NCI-H446 (cell line): Measurements from ENCODE around the gene ADAM22.
"Not testable (repeated sequence)": the region's sequence is repeated elsewhere in the genome, so short reads cannot be mapped to it uniquely, and the experiment has no call there.

Experiments
- DNase-seq, 2 experiments: peaks; one replicate each; lab custom pipeline; 2025; lab: John Stamatoyannopoulos, UW

Gene ADAM22

DNA sequence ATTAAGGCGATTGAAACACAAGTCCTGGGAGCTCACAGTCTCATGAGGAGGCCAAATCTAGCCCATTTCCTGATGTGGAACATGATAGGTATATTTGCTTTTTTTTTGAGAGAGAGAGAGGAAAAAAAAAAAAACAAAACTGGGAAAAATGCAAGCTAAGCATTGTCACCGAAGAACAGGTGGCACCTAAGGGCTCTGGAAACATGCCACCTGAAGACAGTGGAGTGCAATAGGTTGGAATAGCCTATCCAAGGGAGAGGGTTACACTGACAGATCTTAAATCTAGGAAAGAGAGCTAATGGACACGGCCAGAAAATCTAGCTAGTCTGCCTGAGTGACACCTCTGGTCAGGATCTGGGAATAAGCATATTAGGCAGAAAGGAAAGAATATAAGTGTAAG is 175.6 kb downstream of the ADAM22 start:
- no peak for DNase-seq

DNA sequence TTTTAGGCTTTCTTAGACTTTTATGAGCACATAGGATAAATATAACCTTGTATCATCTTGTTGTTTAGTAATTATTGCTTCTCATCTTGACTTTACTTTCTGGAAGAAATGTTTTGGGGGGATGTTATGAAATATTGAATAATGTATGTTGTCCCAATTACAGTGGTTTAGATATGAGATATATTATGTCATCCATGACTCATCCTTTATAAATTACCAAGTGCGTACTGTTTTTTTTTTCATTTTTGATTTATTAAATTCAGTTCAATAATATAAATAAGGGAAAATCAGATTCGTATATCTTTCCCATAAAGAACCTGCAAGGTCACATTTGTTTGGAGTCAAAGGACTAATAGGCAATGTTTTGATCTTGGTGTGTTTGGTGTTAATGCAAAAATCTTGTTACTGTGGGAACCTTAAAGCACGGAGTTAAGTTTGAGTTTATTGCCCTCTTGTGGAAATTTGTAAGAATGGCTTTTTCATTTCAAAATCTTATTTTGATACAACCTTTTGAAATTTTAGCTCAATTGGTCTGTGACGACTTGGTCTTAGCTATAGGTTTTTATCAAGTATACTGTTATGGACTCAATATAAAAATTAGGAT is 177.2 kb downstream of the ADAM22 start:
- peak in 1 of 2 experiments; percentile 61 for DNase-seq

DNA sequence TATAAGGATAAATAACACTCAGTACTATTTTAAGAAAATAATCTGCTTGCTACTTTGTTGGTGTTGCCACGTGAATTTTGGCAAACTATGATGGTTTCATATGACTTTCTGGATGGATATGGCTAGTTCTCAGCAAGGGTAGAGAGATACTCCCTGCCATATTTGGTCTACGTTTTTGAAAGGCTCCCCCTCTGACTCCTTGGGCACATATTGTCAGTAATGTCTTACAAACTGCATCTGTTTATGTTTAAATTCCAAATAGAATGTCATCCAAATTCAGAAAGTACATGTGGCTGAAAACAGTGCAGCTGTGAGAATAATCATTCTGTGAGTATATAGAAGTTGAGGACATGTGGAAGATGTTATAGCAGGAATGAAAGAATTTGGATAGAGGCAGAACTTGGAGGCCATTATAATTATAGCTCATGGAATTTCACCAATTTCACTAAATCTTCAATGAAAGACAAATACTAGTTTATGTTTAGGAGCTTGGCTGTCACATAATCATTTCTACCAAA is 178.0 kb downstream of the ADAM22 start:
- no peak for DNase-seq

DNA sequence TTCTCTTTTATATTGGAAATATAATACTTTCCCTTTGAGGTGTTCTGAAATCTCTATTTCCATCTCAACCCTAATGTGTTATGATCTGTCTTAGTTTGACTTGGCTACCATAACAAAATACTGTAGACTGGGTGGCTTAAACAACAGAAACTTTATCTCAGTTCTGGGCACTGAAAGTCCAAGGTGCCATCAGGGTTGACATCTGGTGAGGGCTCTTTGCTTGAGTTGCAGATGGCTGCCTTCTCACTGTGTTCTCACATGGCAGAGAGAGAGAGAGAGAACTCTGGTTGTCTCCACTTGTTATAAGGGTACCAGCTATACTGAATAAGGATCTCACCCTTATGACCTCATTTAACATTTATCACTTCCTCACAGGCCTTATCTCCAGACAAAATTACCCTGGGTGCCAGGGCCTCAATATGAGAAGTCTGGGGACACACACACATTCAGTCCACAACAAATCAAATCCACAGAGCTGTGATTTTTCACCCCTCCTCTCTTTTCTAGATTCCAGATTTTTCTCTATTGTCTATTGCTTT is 181.3 kb downstream of the ADAM22 start:
- no peak for DNase-seq

DNA sequence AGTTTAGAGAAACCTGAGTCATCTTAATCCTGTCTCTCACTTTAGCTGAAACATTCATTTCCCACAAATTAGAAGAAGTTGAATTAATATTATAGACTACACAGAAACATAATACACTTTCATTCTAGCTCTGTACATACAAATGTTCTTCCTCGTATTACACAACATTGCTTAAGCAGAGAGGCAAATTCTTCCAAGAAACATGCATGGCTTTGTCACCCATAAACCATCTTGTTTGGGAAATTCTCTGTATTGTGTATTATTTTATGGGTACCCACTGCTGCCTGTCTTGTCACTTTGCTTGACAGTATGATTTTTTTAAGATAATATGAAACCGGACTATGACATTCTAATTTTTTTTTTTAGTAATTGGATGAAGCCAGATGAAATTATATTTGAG is 181.8 kb downstream of the ADAM22 start:
- no peak for DNase-seq

DNA sequence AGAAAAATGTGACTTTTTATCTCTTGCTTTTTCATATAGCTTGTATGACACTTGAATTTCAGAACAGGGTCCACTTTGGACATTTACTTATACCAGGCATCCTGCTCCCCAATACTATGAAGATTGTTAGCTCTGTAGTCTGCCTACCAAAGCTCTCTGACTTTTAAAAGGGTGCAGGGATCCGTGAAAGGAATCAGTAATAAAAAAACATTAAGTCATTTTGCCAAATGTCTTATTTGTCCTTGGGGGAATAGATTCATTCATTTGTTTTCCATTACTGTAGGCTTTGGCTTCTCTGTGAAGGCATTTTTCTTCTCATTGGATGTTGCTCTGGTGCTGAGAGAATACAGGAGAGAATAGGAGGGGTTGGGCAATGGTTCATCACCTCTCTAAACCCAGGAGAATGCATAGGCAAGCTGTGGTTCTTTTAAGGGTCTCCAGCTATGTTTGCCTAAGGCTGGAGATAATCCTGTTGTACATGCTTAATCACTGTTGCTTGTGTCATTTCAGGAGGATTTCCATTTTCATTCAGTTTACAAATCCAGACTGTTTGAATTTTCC is 182.3 kb downstream of the ADAM22 start:
- DNase-seq = no peak

DNA sequence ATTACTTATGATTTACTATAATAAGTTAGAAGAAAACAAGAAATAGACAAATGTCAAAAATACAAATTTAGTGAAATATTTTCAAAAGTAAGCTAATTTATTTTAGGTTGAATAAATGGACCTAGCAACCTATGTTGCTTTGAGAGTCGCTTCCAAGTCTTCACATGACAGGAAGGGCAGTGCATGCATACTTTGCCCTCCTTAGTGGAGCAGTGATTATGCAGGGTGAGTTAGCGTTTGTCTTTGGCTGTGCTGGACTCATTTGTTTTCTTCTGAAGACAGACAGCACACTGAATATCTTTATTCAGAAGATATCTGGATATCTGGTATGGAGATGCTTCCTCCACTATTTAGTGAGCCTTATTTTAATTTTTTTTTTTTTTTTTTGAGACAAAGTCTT is 183.3 kb downstream of the ADAM22 start:
- no peak for DNase-seq

DNA sequence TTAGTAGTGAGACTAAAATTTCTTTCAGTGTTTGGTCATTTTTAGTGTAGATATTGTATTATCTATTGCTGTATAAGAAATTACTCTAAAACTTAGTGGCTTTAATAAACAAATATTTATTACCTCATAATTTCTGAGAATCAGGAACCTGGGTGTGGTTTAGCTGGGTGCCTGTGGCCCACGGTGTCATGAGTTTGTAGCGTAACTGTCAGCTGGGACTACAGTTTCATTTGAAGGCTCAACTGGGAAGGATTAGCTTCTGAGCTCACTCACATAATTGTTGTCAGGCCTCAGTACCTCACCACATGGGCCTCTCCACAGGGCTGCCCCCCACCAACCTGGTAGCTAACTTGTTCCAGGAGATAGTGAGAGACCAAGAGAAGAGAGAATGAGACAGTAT is 187.3 kb downstream of the ADAM22 start:
- no peak for DNase-seq

DNA sequence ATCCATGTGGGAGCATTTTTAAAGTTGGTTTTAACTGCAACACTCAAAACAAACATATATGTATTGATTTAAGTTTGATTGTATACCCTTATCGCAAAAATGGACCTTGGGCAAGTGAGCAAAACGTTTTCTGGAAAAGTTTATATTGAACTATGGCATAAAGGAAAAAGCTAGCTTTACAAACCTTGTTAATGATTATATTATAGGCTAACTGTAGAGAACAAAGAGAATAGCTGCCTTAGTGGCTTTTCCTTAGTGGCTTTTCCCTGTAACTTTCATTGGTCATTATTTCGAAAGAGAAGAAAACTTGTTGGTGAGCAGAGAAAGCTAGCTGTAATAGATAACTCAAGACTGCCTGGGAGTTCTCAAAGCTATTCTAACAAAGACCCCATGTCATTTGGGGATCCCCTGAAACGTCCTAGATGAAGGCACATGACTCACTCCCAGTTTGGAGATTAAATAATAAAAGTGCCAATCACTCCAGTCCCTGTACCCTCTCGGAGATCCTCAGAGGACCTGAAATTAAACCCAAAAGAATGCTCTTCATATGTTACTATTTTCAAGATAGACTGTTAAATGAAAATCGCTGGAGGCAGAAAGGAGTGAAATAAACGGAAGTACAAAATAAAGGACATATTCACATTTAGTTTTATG is 193.7 kb downstream of the ADAM22 start:
- DNase-seq = no peak

DNA sequence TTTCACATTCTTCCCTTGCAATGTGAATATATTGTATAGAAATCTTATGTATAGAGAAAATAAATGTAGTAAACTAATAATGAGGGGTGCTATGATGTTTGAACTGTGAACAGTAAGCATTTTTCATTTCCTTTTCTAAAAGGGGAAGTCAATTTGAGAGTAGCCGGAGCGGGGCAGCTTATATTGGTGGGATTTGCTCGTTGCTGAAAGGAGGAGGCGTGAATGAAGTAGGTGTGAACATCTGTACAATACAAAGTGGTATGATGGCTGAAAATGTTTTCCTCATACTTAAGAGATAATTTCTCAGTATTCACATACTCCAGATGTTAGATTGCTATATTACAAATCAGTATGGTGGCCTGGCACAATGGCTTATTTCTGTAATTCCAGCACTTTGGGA is 198.7 kb downstream of the ADAM22 start:
- no peak for DNase-seq

DNA sequence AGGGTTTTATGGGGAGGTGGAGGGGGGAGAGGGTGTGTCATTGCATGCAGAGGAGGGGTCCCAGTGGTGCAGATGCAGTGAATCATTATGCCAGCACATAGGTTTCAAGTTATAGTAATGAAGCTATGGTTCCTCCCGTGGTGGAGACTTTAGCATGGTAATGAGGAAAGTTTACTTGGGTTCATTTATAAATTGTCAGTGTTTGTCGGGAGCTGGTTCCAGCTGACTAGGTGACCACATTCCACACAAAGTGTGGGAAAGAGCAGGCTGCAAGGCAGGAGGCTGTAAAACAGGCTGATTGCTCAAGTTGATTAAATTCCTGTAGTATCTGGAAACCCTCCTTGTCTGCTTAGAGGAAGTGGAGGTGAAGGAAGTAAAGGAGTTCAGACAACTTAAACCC is 206.9 kb downstream of the ADAM22 start:
- no peak for DNase-seq

DNA sequence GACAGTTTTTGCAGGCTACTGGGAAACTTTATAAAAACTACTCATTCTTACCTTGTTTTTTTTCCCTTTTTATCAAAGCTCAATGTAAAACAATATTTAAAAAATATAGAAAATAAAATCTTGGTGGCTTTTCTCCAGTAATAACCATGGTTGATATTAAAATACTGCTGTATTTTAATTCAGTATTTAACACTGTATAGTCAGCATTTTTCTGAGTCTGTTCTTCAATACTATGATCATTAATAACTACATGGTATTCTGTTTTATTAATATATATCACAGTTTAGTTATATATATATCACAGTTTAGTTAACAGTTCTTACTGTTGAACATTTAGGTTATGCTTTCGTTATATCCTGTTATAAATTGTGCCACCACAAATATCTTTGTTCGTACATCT is 207.4 kb downstream of the ADAM22 start:
- no peak for DNase-seq

DNA sequence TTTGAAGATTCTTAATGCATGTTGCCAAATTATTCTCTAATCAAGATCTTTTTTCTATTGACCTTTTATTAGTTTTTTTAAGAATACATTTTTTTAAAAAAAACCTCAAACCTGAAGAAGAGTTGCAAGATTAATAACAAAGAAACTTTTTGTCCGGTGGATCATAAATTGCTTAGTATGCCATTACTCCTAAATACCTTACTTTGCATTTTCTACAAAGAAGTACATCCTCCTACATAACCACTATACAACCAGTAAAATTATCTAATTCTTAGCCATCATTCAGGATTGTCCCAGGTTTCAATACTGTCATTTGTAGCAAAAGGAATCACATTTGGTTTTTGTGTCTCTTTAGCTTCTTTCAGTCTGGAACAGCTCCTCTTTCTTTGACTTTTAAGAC is 207.9 kb downstream of the ADAM22 start:
- no peak for DNase-seq

DNA sequence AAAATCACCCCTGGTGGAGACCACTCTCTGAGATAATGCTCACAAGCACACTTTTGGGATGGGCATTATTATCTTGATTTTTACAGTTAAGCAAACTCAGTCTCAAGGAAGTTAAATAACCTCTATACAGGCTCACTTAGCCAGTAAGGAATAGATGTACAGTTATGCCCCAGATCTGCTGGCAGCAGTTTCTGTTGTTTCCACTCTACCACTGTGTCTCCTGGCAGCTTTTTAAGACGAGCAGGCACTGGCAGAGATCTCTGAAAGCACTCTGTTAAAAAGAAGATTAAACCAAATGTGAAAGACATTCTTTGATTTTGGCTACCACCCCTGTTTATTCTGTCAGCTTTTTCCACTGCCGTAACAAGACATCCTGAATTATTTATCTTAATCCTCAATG is 212.6 kb downstream of the ADAM22 start:
- peak in 1 of 2 experiments; percentile 10 for DNase-seq

DNA sequence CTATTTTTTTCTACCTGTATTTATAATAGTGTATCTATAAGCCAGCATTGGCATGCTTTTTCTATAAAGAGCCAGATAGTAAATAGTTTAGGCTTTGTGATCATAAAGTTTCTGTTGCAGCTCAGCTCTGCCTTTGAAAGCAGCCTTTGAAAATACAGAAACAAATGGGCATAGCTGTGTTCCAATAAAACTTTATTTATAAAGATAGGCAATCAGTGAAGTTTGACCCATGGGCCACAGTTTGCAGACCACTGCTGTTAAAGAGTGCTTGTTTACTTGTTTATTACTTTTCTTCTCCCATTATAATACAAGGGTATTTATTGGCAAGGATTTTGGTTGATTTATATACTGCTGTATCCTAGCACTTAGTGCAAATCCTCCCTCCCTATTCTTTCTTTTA is 213.3 kb downstream of the ADAM22 start:
- no peak for DNase-seq

DNA sequence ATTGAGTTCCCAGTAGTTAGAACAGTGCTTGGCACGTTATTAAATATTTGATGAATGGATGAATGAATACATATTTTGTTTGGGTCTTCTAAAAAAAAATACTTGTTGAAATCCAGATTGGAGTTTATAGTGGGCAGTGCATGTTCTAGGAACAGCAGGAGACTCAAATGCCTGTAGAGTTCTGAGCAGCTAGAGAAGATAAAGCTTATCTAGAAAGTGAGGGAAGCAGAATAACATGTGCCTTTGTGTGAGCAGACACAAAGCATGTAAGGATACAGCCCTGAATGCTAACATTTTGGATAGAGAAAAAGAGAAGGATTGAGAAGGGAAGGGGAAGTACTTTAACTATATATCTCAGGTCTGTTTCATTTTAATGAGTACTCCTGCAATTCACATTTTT is 213.9 kb downstream of the ADAM22 start:
- no peak for DNase-seq

DNA sequence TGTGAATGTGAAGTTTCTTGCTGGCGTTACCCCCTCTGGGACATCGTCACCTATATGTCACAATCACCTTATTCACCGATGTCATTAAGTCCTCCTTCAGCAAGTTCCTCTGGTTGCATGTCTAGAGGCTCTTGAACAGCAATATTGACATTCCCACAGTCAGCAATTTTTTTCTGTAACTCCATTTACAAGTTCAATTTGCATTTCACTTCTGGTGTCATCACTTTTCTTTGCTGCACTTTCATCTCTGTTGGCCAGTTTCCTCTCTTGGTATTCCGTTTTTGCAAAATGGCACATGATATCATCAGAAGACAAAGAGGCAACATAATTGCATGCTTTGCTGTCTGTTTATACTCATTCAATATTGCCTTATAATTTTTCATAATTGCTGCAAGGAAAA is 216.0 kb downstream of the ADAM22 start:
- no peak for DNase-seq

DNA sequence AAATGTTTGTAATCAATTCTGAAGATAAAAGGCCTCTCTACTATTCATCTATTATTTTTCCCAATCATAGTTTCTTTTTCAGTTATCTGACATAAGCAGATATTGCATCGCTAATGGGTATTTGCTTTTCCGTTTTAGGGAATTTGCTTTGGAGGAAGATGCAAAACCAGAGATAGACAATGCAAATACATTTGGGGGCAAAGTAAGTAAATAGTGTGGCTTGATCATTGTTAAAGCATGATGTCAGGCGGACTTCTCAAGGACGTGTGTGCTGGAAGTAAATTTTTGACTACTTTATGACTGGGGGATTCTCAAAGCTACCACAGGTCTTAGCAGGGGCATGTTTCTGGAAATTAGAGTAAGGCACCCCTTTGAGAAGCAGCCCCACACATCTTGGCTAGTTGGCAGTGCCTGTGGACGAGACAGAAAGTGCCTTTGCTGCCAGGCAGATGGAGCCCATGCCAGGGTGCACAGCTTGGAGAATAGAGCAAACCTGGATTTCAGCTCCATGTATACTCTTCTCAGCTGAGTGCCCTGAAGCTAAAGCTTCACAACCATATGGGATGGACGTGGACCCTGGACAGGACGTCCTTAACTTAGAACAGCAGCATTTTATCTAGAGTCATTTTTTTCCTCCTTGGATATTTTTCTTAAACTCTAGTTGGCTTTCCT is 217.2 kb downstream of the ADAM22 start:
- no peak for DNase-seq

DNA sequence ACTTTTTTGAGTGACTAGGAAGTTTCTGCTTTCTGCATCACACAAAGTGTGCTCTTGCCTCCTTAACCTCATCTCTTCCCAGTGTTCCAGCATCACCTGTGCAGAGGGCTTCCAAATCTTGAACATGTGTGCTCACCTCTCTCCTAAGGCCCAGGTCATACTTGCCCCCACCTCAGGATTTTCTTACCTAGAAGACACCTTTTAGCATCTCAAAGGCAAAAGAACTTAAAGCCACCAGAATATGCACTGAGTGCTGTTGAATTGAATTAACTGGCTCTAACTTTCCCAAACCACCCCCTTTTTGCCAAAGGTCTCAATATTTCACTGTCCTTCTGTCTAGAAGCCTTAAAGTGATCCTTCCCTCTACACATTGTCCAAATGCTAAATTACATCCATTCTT is 219.3 kb downstream of the ADAM22 start:
- no peak for DNase-seq

DNA sequence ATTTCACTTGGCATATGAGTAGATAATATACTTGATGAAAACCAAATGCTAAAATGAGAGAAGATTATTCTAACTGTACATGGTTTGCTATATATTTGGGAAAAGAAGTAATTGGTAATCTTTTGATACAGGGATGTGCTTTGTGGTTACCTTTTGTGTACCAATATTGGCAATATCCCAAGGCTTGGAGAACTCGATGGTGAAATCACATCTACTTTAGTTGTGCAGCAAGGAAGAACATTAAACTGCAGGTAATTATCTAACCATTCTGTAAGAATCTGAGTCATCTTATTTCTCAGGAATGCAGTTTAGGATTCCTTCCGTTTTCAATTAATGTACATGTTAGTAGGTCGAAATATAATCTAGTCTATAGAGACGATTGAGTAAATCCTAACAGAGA is 221.7 kb downstream of the ADAM22 start:
- no peak for DNase-seq

DNA sequence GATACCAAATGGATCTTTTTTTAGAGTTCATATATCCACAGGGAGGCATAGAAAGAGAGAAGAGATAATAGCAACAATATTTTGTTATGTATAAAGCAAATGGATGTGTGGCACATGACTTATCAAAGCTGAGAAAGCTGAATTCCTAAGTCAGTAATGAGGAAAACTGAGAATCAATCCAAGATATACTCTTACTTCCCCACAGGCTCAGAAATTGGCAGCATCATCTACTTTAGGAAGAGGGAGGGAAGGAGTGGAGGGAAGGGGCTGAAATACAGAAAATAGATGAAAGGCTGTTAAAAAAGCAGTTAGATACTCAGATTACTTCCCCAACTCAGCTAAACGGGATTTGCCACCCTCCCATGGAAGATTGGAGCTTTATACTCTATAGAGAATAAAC is 222.3 kb downstream of the ADAM22 start:
- no peak for DNase-seq

DNA sequence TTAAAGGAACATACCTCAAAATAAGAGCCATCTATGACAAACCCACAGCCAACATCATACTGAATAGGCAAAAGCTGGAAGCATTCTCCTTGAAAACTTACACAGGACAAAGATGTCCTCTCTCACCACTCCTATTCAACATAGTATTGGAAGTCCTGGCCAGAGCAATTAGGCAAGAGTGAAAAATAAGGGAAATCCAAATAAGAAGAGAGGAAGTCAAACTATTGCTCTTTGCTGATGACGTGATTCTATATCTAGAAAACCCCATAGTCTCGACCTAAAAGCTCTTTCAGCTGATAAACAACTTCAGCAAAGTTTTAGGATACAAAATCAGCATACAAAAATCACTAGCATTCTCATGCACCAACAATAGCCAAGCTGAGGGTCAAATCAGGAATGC is 225.7 kb downstream of the ADAM22 start:
- not testable (repeated sequence) for DNase-seq

DNA sequence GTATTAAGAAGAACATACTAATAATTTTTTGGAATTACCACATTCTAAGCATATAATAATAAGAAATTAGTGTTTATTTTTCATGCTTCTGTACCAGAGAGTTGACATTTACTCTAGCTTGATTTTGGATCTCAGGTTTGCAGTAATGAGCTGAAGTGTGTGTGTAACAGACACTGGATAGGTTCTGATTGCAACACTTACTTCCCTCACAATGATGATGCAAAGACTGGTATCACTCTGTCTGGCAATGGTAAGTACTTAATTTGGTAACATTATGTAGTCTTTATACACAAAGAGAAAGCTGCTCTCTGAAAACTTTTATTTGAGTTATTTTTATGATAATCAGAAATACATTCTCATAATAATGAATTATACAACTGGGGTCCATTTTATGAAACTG is 231.6 kb downstream of the ADAM22 start:
- no peak for DNase-seq
